Chondrocyte (in vitro differentiated cells): ENCODE data around the gene C21orf58. TPM values are rescaled to one million over a fixed set of nuclear protein-coding genes. Genes with fewer than 3 reads are reported as not detected.
A peak's percentile ranks its signal among the peaks of the same experiment; 100 is the strongest.
"Not testable (repeated sequence)": the region's sequence is repeated elsewhere in the genome, so short reads cannot be mapped to it uniquely, and the experiment has no call there.

Experiments used
- DNase-seq: peaks from one replicate; pipeline ENCODE4 v3.0.0; 2021; ENCODE audit warnings: mixed read lengths, low spot score
- H3K27ac Mint-ChIP-seq: one replicate; pipeline ENCODE4 v1.8.0; 2021; ENCODE audit warnings: mild to moderate bottlenecking, moderate library complexity, mixed read lengths; ENCODE audit not compliant: unreplicated experiment
- H3K27me3 Mint-ChIP-seq: 2 replicates; pipeline ENCODE4 v1.8.0; 2021; ENCODE audit warnings: low read depth, mixed read lengths
- H3K36me3 Mint-ChIP-seq: 2 replicates; pipeline ENCODE4 v1.8.0; 2021; ENCODE audit warnings: low read depth, mixed read lengths
- H3K4me1 Mint-ChIP-seq: 2 replicates; pipeline ENCODE4 v1.8.0; 2021; ENCODE audit warnings: low read depth, mild to moderate bottlenecking, mixed read lengths
- H3K4me3 Mint-ChIP-seq: one replicate; pipeline ENCODE4 v1.8.0; 2021; ENCODE audit warnings: mild to moderate bottlenecking, moderate library complexity, mixed read lengths; ENCODE audit not compliant: unreplicated experiment
- H3K9me3 Mint-ChIP-seq: 2 replicates; pipeline ENCODE4 v1.8.0; 2021; ENCODE audit warnings: low read depth, mixed read lengths
- long read RNA-seq: library from polyadenylated mRNA; stranded (forward); transcript quantifications from one replicate; pipeline ENCODE4 v2.0.0, GENCODE V29; 2021
- total RNA-seq: library from RNA; stranded (reverse); gene quantifications from 3 replicates; pipeline ENCODE4 v1.2.1, GENCODE V29; 2021
- TF ChIP-seq, protein P1 (sequence below): fragments of 200-600 bp; sonication (generic); IDR thresholded peaks from 2 replicates; pipeline ENCODE4 v1.5.0; 2021; ENCODE audit warnings: antibody characterized with exemption, mild to moderate bottlenecking, moderate library complexity

The C21orf58 gene
- total RNA-seq: 5.0 to 13.9 TPM (median 5.6 TPM) in 3 replicates
- long read RNA-seq, partial matches to known transcripts: 1 of 6 reads
- long read RNA-seq, other reads (novel, unspliced or antisense): 3 of 6 reads

- Mint-ChIP-seq H3K36me3 (peaks cover 2% of the 10 kb centered on the region), H3K9me3 (no peaks in the 10 kb centered on the region), H3K4me3 (peak within 1 kb of the TSS; percentile 91), H3K27ac (peak within 1 kb of the TSS; percentile 98), H3K4me1 (peaks cover 43% of the 10 kb centered on the region), H3K27me3 (no peaks in the 10 kb centered on the region)
- peak; percentile 99 for DNase-seq
- TF ChIP-seq, protein P1, sequence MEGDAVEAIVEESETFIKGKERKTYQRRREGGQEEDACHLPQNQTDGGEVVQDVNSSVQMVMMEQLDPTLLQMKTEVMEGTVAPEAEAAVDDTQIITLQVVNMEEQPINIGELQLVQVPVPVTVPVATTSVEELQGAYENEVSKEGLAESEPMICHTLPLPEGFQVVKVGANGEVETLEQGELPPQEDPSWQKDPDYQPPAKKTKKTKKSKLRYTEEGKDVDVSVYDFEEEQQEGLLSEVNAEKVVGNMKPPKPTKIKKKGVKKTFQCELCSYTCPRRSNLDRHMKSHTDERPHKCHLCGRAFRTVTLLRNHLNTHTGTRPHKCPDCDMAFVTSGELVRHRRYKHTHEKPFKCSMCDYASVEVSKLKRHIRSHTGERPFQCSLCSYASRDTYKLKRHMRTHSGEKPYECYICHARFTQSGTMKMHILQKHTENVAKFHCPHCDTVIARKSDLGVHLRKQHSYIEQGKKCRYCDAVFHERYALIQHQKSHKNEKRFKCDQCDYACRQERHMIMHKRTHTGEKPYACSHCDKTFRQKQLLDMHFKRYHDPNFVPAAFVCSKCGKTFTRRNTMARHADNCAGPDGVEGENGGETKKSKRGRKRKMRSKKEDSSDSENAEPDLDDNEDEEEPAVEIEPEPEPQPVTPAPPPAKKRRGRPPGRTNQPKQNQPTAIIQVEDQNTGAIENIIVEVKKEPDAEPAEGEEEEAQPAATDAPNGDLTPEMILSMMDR: no peak
These were observed at the start of gene C21orf58, which contains the start of gene PCNT for GRCh38 chr21:46323710-46324389. Gene C21orf58 (minus strand): TSS chr21:46323870. CDS start chr21:46322738, 1,132 bp downstream. Gene PCNT (plus strand): TSS chr21:46324156. CDS start chr21:46324229, 73 bp downstream.

GRCh38 chr21:46372947-46373346 is 49.3 kb upstream of the C21orf58 start:
- not testable (repeated sequence) for H3K27ac Mint-ChIP-seq

GRCh38 chr21:46372014-46372485 is 48.4 kb upstream of the C21orf58 start:
- Mint-ChIP-seq H3K36me3 (peaks cover 8% of the 10 kb centered on the region), H3K27me3 (no peaks in the 10 kb centered on the region), H3K27ac (no peak overlapping the region), H3K4me1 (peaks cover 5% of the 10 kb centered on the region), H3K4me3 (no peak overlapping the region), H3K9me3 (no peaks in the 10 kb centered on the region)
- no peak for DNase-seq
- TF ChIP-seq, protein P1: no peak

More at GRCh38 chr21:46372947-46373346, 49.3 kb upstream of the C21orf58 start:
- H3K36me3 Mint-ChIP-seq, DNase-seq, H3K4me3 Mint-ChIP-seq, H3K9me3 Mint-ChIP-seq, H3K4me1 Mint-ChIP-seq, H3K27me3 Mint-ChIP-seq: not testable (repeated sequence)

- no peak overlapping the region for H3K27ac Mint-ChIP-seq
- H3K36me3 Mint-ChIP-seq: peaks cover 10% of the 10 kb centered on the region
- TF ChIP-seq, protein P1: no peak
- no peaks in the 10 kb centered on the region for H3K9me3 Mint-ChIP-seq
- DNase-seq: no peak
- H3K27me3 Mint-ChIP-seq: no peaks in the 10 kb centered on the region
- no peak overlapping the region for H3K4me3 Mint-ChIP-seq
- peaks cover 5% of the 10 kb centered on the region for H3K4me1 Mint-ChIP-seq
These were observed 47.7 kb upstream of the C21orf58 start for GRCh38 chr21:46371204-46372013.

- H3K27me3 Mint-ChIP-seq: no peaks in the 10 kb centered on the region
- TF ChIP-seq, protein P1: no peak
- H3K4me1 Mint-ChIP-seq: peaks cover 5% of the 10 kb centered on the region
- peak overlapping the region; percentile 49 for H3K27ac Mint-ChIP-seq
- H3K9me3 Mint-ChIP-seq: no peaks in the 10 kb centered on the region
- DNase-seq: no peak
- H3K4me3 Mint-ChIP-seq: no peak overlapping the region
- H3K36me3 Mint-ChIP-seq: peaks cover 13% of the 10 kb centered on the region
These were observed 46.0 kb upstream of the C21orf58 start for GRCh38 chr21:46369520-46370235.
